Ectodermal cell (in vitro differentiated cells): ENCODE data around the gene SVBP.

Source experiments
- H3K27ac ChIP-seq: 2 replicates; pipeline ENCODE4 v1.7.0; 2013; ENCODE audit warnings: mild to moderate bottlenecking, low read depth, low read length; ENCODE audit not compliant: insufficient read depth, poor library complexity, severe bottlenecking
- H3K27me3 ChIP-seq: 2 replicates; pipeline ENCODE4 v1.7.0; 2013; ENCODE audit warnings: mild to moderate bottlenecking, low read length; ENCODE audit not compliant: insufficient read depth, control insufficient read depth, poor library complexity, severe bottlenecking
- H3K36me3 ChIP-seq: one replicate; pipeline ENCODE4 v1.7.0; 2013; ENCODE audit warnings: low read length; ENCODE audit not compliant: control insufficient read depth, insufficient read depth
- H3K4me1 ChIP-seq: one replicate; pipeline ENCODE4 v1.7.0; 2013; ENCODE audit warnings: low read length; ENCODE audit not compliant: control insufficient read depth, insufficient read depth
- H3K4me3 ChIP-seq: 2 replicates; pipeline ENCODE4 v1.7.0; 2013; ENCODE audit warnings: low read depth, low read length, control low read depth; ENCODE audit not compliant: insufficient read depth
- H3K9me3 ChIP-seq: 2 replicates; pipeline ENCODE4 v1.7.0; 2013; ENCODE audit warnings: mild to moderate bottlenecking, low read length, moderate library complexity; ENCODE audit not compliant: control insufficient read depth
- WGBS, 2 experiments: methylation state at CpG; one replicate each; pipeline ENCODE4 v1.1.7; 2013; ENCODE audit warnings: missing lambda C conversion rate in 2 of 2; 5-methylcytosine and 5-hydroxymethylcytosine counted together

Gene SVBP

GRCh38 chr1:42766741-42767509, 50.3 kb downstream of the SVBP start, which contains the start of the genes C1orf50 and P3H1:
Gene C1orf50, plus strand, starts transcription at chr1:42767249. Its CDS starts 63 bp downstream, at chr1:42767312.
Gene P3H1, minus strand, starts transcription at chr1:42767028. Its CDS starts 57 bp downstream, at chr1:42766971.
- Histone ChIP-seq H3K9me3 (no peaks in the 10 kb centered on the region), H3K4me1 (peaks cover 11% of the 10 kb centered on the region), H3K36me3 (no peaks in the 10 kb centered on the region), H3K27ac (peak within 1 kb of the TSS; percentile 56), H3K4me3 (peak within 1 kb of the TSS; percentile 99), H3K27me3 (no peaks in the 10 kb centered on the region)
- 0% methylated on average over 82 of the region's 82 CpGs for WGBS, 2 experiments

- 1% methylated on average over 43 of the region's 44 CpGs for WGBS, 2 experiments
- no peaks in the 10 kb centered on the region for H3K36me3 ChIP-seq
- H3K27ac ChIP-seq: peak overlapping the region; percentile 56
- H3K9me3 ChIP-seq: no peaks in the 10 kb centered on the region
- H3K4me3 ChIP-seq: peak overlapping the region; percentile 99
- no peaks in the 10 kb centered on the region for H3K27me3 ChIP-seq
- H3K4me1 ChIP-seq: peaks cover 11% of the 10 kb centered on the region
These were observed 51.1 kb downstream of the SVBP start for GRCh38 chr1:42765832-42766740.

GRCh38 chr1:42765269-42765668, 51.9 kb downstream of the SVBP start:
- H3K27ac ChIP-seq: no peak overlapping the region
- H3K27me3 ChIP-seq: no peaks in the 10 kb centered on the region
- H3K4me3 ChIP-seq: peak overlapping the region; percentile 99
- no peaks in the 10 kb centered on the region for H3K36me3 ChIP-seq
- H3K9me3 ChIP-seq: no peaks in the 10 kb centered on the region
- peaks cover 11% of the 10 kb centered on the region for H3K4me1 ChIP-seq
- WGBS, 2 experiments: 42 to 46% methylated on average over 7 of the region's 7 CpGs

GRCh38 chr1:42762269-42762668, 54.9 kb downstream of the SVBP start:
- Histone ChIP-seq H3K4me1 (peaks cover 6% of the 10 kb centered on the region), H3K9me3 (no peaks in the 10 kb centered on the region), H3K27ac (no peak overlapping the region), H3K27me3 (no peaks in the 10 kb centered on the region), H3K4me3 (no peak overlapping the region), H3K36me3 (peaks cover 14% of the 10 kb centered on the region)
- WGBS, 2 experiments: 95% methylated on average over 5 of the region's 5 CpGs

GRCh38 chr1:42761567-42761966, 55.6 kb downstream of the SVBP start:
- peaks cover 15% of the 10 kb centered on the region for H3K36me3 ChIP-seq
- no peaks in the 10 kb centered on the region for H3K27me3 ChIP-seq
- peaks cover 6% of the 10 kb centered on the region for H3K4me1 ChIP-seq
- WGBS, 2 experiments: 93% methylated on average over 3 of the region's 4 CpGs
- H3K27ac ChIP-seq: no peak overlapping the region
- H3K9me3 ChIP-seq: no peaks in the 10 kb centered on the region
- H3K4me3 ChIP-seq: no peak overlapping the region

GRCh38 chr1:42759114-42759513, 58.1 kb downstream of the SVBP start:
- H3K27ac ChIP-seq: no peak overlapping the region
- WGBS, 2 experiments: 86 to 89% methylated on average over 9 of the region's 9 CpGs
- H3K4me1 ChIP-seq: no peaks in the 10 kb centered on the region
- H3K36me3 ChIP-seq: peaks cover 34% of the 10 kb centered on the region
- H3K9me3 ChIP-seq: no peaks in the 10 kb centered on the region
- H3K27me3 ChIP-seq: no peaks in the 10 kb centered on the region
- no peak overlapping the region for H3K4me3 ChIP-seq

- Histone ChIP-seq H3K36me3 (peaks cover 38% of the 10 kb centered on the region), H3K4me1 (no peaks in the 10 kb centered on the region), H3K27me3 (no peaks in the 10 kb centered on the region), H3K9me3 (no peaks in the 10 kb centered on the region), H3K4me3 (no peak overlapping the region), H3K27ac (no peak overlapping the region)
- WGBS, 2 experiments: 95 to 97% methylated on average over 3 of the region's 3 CpGs
These were observed 58.6 kb downstream of the SVBP start for GRCh38 chr1:42758641-42759040.

- Histone ChIP-seq H3K9me3 (no peaks in the 10 kb centered on the region), H3K27me3 (no peaks in the 10 kb centered on the region), H3K36me3 (peaks cover 45% of the 10 kb centered on the region), H3K4me1 (no peaks in the 10 kb centered on the region), H3K27ac (no peak overlapping the region), H3K4me3 (no peak overlapping the region)
These were observed 59.3 kb downstream of the SVBP start for GRCh38 chr1:42757892-42758275.
